Thymus (tissue), 14 donors: Measurements from ENCODE around the gene MAN2C1. TPM values are rescaled to one million over a fixed set of nuclear protein-coding genes. Genes with fewer than 3 reads are reported as not detected.
"Not testable (repeated sequence)": the region's sequence is repeated elsewhere in the genome, so short reads cannot be mapped to it uniquely, and the experiment has no call there.

ENCODE experiments used
- DNase-seq, 9 donors: peaks; one replicate each; pipeline ENCODE4 v3.0.0-alpha.2; 2013; ENCODE audit warnings: low spot score in 9 of 9, low read depth in 6 of 9, missing footprints in 1 of 9
- H3K27ac ChIP-seq, 2 donors: one replicate each; pipeline ENCODE4 v1.5.1; 2013; ENCODE audit warnings: control low read depth in 1 of 2, low read depth in 1 of 2, low read length in 1 of 2, mild to moderate bottlenecking in 1 of 2, moderate library complexity in 1 of 2
- H3K27me3 ChIP-seq, 2 donors: one replicate each; pipeline ENCODE4 v1.5.1; 2013; ENCODE audit warnings: low read length in 1 of 2; ENCODE audit not compliant: control insufficient read depth in 2 of 2, insufficient read depth in 1 of 2
- H3K36me3 ChIP-seq, 2 donors: one replicate each; pipeline ENCODE4 v1.5.1; 2013; ENCODE audit warnings: low read length in 1 of 2, mild to moderate bottlenecking in 1 of 2, moderate library complexity in 1 of 2; ENCODE audit not compliant: control insufficient read depth in 2 of 2, insufficient read depth in 2 of 2
- H3K4me1 ChIP-seq, 2 donors: one replicate each; pipeline ENCODE4 v1.5.1; 2013; ENCODE audit warnings: low read length in 2 of 2; ENCODE audit not compliant: control insufficient read depth in 2 of 2, insufficient read depth in 2 of 2
- H3K4me3 ChIP-seq, 2 donors: one replicate each; pipeline ENCODE4 v1.5.1; 2013; ENCODE audit warnings: low read length in 2 of 2, control low read depth in 1 of 2, mild to moderate bottlenecking in 1 of 2
- H3K9me3 ChIP-seq, 2 donors: one replicate each; pipeline ENCODE4 v1.5.1; 2013; ENCODE audit warnings: low read length in 1 of 2, mild to moderate bottlenecking in 1 of 2; ENCODE audit not compliant: control insufficient read depth in 2 of 2, insufficient read depth in 1 of 2
- WGBS: extraction: QIAGEN DNeasy Blood & Tissue Kit; methylation state at CpG from one replicate; pipeline ENCODE4 v1.1.7; 2013; 5-methylcytosine and 5-hydroxymethylcytosine counted together
- long read RNA-seq, 10 donors: transcript quantifications; one replicate each; lab custom pipeline, GENCODE V29; 2026
- polyA plus RNA-seq: library from polyadenylated mRNA; stranded (reverse); fragments of 200-250 nt; gene quantifications from one replicate; pipeline ENCODE4 v1.2.3, GENCODE V29; 2013
- total RNA-seq: library from RNA; stranded (reverse); fragments of 120-200 nt; gene quantifications from one replicate; pipeline ENCODE4 v1.2.4, GENCODE V29; 2013
- donor health status: healthy.

Gene MAN2C1
- total RNA-seq (64.3 TPM), polyA plus RNA-seq (280 TPM)
- long read RNA-seq, donor 1, partial matches to known transcripts, result 0 of 2 reads
- long read RNA-seq, donor 1, other reads (novel, unspliced or antisense), result 0 of 2 reads
- long read RNA-seq, donor 2, result 0 reads
- long read RNA-seq, donor 3, transcript MAN2C1-245 (1 exons, 444 nt), result major isoform, 12 of 13 reads
- long read RNA-seq, donor 3, partial matches to known transcripts, result 0 of 13 reads
- long read RNA-seq, donor 3, other reads (novel, unspliced or antisense), result 0 of 13 reads
- long read RNA-seq, donor 4, transcript MAN2C1-245 (1 exons, 444 nt), result major isoform, 10 of 13 reads
- long read RNA-seq, donor 4, partial matches to known transcripts, result 0 of 13 reads
- long read RNA-seq, donor 4, other reads (novel, unspliced or antisense), result 0 of 13 reads
- long read RNA-seq, donor 5, transcript MAN2C1-245 (1 exons, 444 nt), result major isoform, 20 of 23 reads
- long read RNA-seq, donor 5, partial matches to known transcripts, result 0 of 23 reads
- long read RNA-seq, donor 5, other reads (novel, unspliced or antisense), result 0 of 23 reads
- long read RNA-seq, donor 6, transcript MAN2C1-245 (1 exons, 444 nt), result major isoform, 18 of 21 reads
- long read RNA-seq, donor 6, partial matches to known transcripts, result 0 of 21 reads
- long read RNA-seq, donor 6, other reads (novel, unspliced or antisense), result 0 of 21 reads
- long read RNA-seq, donor 7, transcript MAN2C1-245 (1 exons, 444 nt), result major isoform, 21 of 22 reads
- long read RNA-seq, donor 7, partial matches to known transcripts, result 0 of 22 reads
- long read RNA-seq, donor 7, other reads (novel, unspliced or antisense), result 0 of 22 reads
- long read RNA-seq, donor 8, partial matches to known transcripts, result 0 of 2 reads
- long read RNA-seq, donor 8, other reads (novel, unspliced or antisense), result 0 of 2 reads
- long read RNA-seq, donor 9, transcript MAN2C1-245 (1 exons, 444 nt), result major isoform, 10 of 13 reads
- long read RNA-seq, donor 9, partial matches to known transcripts, result 0 of 13 reads
- long read RNA-seq, donor 9, other reads (novel, unspliced or antisense), result 0 of 13 reads
- long read RNA-seq, donor 10, transcript MAN2C1-245 (1 exons, 444 nt), result major isoform, 12 of 13 reads
- long read RNA-seq, donor 10, partial matches to known transcripts, result 0 of 13 reads
- long read RNA-seq, donor 10, other reads (novel, unspliced or antisense), result 0 of 13 reads

GRCh38 chr15:75367913-75368688 is at the start of gene MAN2C1:
TSS of gene MAN2C1 (minus strand) at chr15:75368607. CDS start at chr15:75368583, 24 bp downstream.
- H3K4me1 ChIP-seq, result peaks cover 0 to 14% of the 10 kb centered on the region in 2 donors
- WGBS, result under 1% methylated on average over 67 of the region's 67 CpGs
- H3K27me3 ChIP-seq, result no peaks in the 10 kb centered on the region
- peak within 1 kb of the TSS; percentile 96 to 97 for H3K27ac ChIP-seq
- no peaks in the 10 kb centered on the region for H3K9me3 ChIP-seq
- peak; percentile 87 to 95 (median 91) for DNase-seq
- peaks cover 43 to 55% of the 10 kb centered on the region in 2 donors for H3K36me3 ChIP-seq
- peak within 1 kb of the TSS; percentile 83 to 85 for H3K4me3 ChIP-seq

- DNase-seq, result no peak
- peak overlapping the region in 1 of 2 donors; percentile 52 for H3K27ac ChIP-seq
- H3K4me1 ChIP-seq, result no peaks in the 10 kb centered on the region
- no peak overlapping the region for H3K4me3 ChIP-seq
- no peaks in the 10 kb centered on the region for H3K9me3 ChIP-seq
- H3K36me3 ChIP-seq, result peaks cover 19 to 44% of the 10 kb centered on the region in 2 donors
- WGBS, result 100% methylated on average over 1 of the region's 1 CpG
- no peaks in the 10 kb centered on the region for H3K27me3 ChIP-seq
Observed at GRCh38 chr15:75416584-75416983, 48.2 kb upstream of the MAN2C1 start.

- WGBS, result 97% methylated on average over 6 of the region's 6 CpGs
- Histone ChIP-seq H3K9me3 (no peaks in the 10 kb centered on the region), H3K36me3 (peaks cover 56 to 77% of the 10 kb centered on the region in 2 donors), H3K4me1 (no peaks in the 10 kb centered on the region), H3K27ac (no peak overlapping the region), H3K27me3 (no peaks in the 10 kb centered on the region), H3K4me3 (no peak overlapping the region)
- no peak for DNase-seq
Observed at GRCh38 chr15:75410196-75410595, 41.8 kb upstream of the MAN2C1 start.

- Histone ChIP-seq H3K36me3 (peaks cover 58 to 89% of the 10 kb centered on the region in 2 donors), H3K27ac (no peak overlapping the region), H3K27me3 (no peaks in the 10 kb centered on the region), H3K9me3 (no peaks in the 10 kb centered on the region), H3K4me3 (no peak overlapping the region), H3K4me1 (no peaks in the 10 kb centered on the region)
- WGBS, result 100% methylated on average over 1 of the region's 1 CpG
- DNase-seq, result no peak
Observed at GRCh38 chr15:75407083-75407482, 38.7 kb upstream of the MAN2C1 start.

GRCh38 chr15:75403892-75404291 is 35.5 kb upstream of the MAN2C1 start:
- 93% methylated on average over 2 of the region's 2 CpGs for WGBS
- Histone ChIP-seq H3K36me3 (peaks cover 53 to 87% of the 10 kb centered on the region in 2 donors), H3K4me1 (no peaks in the 10 kb centered on the region), H3K4me3 (no peak overlapping the region), H3K27me3 (no peaks in the 10 kb centered on the region), H3K9me3 (no peaks in the 10 kb centered on the region), H3K27ac (no peak overlapping the region)
- no peak for DNase-seq

GRCh38 chr15:75397494-75397893 is 29.1 kb upstream of the MAN2C1 start:
- no peak for DNase-seq
- H3K36me3 ChIP-seq, result peaks cover 72 to 96% of the 10 kb centered on the region in 2 donors
- no peak overlapping the region for H3K4me3 ChIP-seq
- no peaks in the 10 kb centered on the region for H3K27me3 ChIP-seq
- no peak overlapping the region for H3K27ac ChIP-seq
- WGBS, result 98% methylated on average over 2 of the region's 2 CpGs
- no peaks in the 10 kb centered on the region for H3K4me1 ChIP-seq
- H3K9me3 ChIP-seq, result no peaks in the 10 kb centered on the region

- no peak overlapping the region for H3K4me3 ChIP-seq
- no peak for DNase-seq
- 91% methylated on average over 1 of the region's 1 CpG for WGBS
- H3K27me3 ChIP-seq, result no peaks in the 10 kb centered on the region
- no peaks in the 10 kb centered on the region for H3K9me3 ChIP-seq
- H3K4me1 ChIP-seq, result no peaks in the 10 kb centered on the region
- H3K36me3 ChIP-seq, result peaks cover 70 to 94% of the 10 kb centered on the region in 2 donors
- H3K27ac ChIP-seq, result no peak overlapping the region
Observed at GRCh38 chr15:75389791-75390382, 21.5 kb upstream of the MAN2C1 start.

GRCh38 chr15:75383986-75384385 is 15.6 kb upstream of the MAN2C1 start:
- 98% methylated on average over 5 of the region's 5 CpGs for WGBS
- H3K9me3 ChIP-seq, H3K27me3 ChIP-seq, DNase-seq, H3K4me1 ChIP-seq, H3K4me3 ChIP-seq, H3K27ac ChIP-seq: not testable (repeated sequence)
- H3K36me3 ChIP-seq, result peaks cover 74 to 80% of the 10 kb centered on the region in 2 donors
